ENCODE measurements around the gene ZFAND3.
"Not testable (repeated sequence)": the region's sequence is repeated elsewhere in the genome, so short reads cannot be mapped to it uniquely, and the experiment has no call there.

The ZFAND3 gene

DNA sequence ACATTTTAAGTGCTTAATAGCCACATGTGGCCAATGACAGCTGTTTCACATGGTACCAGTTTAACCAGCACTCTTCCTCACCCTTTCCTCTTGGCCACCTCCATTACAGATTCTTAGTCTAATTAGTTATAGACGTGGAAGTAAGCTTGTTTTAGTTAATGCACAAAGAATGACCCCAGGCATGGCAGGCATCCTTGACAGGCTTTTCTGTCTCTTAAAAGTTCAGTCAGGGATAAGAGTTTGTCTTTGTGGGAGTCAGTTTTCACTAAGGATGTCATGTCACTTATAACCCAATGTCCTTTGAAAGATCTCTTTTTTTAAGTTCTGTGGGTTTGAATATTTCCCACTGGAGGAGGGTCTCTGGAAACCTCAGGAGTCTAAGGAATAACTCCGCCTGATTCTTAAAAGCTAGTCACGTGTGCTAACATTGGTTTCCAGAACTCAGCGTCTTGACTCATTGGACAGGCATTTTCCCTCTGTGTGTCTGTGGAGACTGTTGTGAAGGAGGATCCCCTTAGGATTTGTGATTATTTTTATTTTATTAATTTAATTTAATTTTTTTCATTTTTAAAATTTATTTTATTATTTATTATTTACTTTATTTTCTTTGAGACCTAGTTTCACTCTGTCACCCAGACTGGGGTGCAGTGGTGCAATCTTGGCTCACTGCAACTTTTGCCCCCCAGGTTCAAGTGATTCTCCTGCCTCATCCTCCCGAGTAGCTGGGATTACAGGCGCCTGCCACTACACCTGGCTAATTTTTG lies 171.4 kb downstream of the ZFAND3 start:
- no peak for DNase-seq (ENCODE audit: low read depth in 2 of 3, low spot score in 1 of 3)

- no peak for DNase-seq (ENCODE audit: low read depth in 2 of 3, low spot score in 1 of 3)
Observed at GRCh38 chr6:37992749-37993148, 173.2 kb downstream of the ZFAND3 start.

DNA sequence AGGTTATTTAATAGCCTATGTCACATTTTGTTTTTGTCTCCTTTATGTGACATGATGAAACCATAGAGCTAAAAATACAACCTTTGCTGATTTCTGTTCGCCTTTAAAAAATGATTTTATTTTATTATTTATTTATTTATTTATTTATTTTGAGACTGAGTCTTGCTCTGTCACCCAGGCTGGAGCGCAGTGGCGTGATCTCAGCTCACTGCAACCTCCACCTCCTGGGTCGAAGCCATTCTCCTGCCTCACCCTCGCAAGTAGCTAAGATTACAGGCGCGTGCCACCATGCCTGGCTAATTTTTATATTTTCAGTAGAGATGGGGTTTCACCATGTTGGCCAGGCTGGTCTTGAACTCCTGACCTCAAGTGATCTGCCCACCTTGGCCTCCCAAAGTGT lies 173.7 kb downstream of the ZFAND3 start:
- DNase-seq (ENCODE audit: low read depth in 2 of 3, low spot score in 1 of 3): not testable (repeated sequence)

GRCh38 chr6:37993596-37993995 lies 174.1 kb downstream of the ZFAND3 start:
- DNase-seq (ENCODE audit: low read depth in 2 of 3, low spot score in 1 of 3): no peak

DNA sequence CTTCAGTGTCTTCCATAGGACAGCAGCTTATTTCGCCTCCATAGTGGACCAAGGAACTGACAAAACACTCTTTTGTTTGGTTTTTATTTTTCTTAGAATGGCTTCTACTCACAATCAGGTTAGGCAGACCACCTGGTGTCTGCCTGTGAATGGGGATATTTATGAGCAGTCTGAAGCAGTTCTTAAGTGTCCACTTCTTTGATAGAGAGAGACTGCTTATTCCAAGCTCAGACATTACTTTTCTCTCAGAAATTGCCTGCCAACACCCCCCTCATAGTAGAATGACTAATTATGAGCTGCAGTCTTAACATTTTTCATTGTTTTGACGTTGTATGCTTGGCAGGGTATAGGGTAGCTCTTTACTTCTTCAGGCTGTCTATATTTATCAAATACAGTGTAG lies 174.7 kb downstream of the ZFAND3 start:
- DNase-seq (ENCODE audit: low read depth in 2 of 3, low spot score in 1 of 3): no peak

DNA sequence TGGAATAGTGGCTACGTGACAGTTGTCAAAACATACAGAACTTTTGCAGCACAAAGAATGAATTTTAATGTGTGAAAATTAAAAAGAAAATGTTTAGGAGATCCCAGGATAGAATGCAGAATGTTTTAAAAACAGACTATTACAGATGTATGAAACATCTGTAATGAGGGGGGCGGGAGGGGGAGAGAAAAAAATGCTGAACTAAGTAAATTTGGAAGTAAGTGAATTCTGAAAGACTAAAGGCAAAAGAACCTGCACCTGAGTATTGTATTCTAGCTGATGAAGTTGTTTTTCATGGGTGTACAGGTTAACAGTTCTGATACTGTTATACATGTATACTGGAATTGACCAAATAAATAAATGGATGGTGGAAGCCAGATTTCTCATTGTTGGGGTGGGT lies 178.8 kb downstream of the ZFAND3 start:
- no peak for DNase-seq (ENCODE audit: low read depth in 2 of 3, low spot score in 1 of 3)

DNA sequence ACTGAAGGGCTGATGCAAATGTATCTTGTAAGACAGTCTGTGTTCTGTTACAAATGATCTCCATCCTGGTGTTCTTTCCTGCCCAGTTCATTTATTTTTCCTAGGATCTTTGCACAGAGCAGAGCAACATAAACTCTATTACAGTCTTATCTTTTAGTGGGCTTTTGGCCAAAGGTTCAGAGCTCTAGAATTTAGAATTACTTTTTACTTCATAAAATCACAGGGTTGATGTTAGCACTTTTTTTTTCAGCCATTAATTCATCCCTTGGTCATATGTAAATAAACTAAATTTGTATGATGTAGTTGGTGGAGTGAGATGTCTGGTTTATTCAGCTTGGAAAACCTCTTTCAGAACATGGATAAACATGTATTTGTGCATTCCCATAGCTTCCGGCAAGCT lies 181.9 kb downstream of the ZFAND3 start:
- DNase-seq (ENCODE audit: low read depth in 2 of 3, low spot score in 1 of 3): no peak

DNA sequence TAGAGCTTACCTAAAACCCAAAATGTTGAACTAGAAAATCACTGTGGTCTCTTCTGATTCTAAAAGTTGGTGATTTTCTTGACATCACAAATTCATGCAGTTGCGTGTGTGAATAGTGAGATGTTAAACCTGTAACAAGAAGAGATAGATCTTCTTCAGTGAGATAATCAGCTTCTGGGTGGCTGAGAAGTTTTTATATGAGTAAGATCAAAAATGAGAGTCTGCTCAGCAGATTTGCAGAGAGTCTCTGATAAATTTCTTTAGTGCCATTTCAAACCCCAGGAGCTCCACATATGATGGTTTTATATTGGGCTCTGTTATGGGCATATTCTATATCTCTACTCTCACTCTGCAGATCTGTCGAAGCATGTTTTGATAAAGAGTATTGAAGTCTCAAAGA lies 185.4 kb downstream of the ZFAND3 start:
- no peak for DNase-seq (ENCODE audit: low read depth in 2 of 3, low spot score in 1 of 3)

GRCh38 chr6:38011937-38012336 lies 192.4 kb downstream of the ZFAND3 start:
- no peak for DNase-seq (ENCODE audit: low read depth in 2 of 3, low spot score in 1 of 3)

- DNase-seq (ENCODE audit: low read depth in 2 of 3, low spot score in 1 of 3): no peak
Observed at GRCh38 chr6:38012573-38012972, 193.0 kb downstream of the ZFAND3 start.

DNA sequence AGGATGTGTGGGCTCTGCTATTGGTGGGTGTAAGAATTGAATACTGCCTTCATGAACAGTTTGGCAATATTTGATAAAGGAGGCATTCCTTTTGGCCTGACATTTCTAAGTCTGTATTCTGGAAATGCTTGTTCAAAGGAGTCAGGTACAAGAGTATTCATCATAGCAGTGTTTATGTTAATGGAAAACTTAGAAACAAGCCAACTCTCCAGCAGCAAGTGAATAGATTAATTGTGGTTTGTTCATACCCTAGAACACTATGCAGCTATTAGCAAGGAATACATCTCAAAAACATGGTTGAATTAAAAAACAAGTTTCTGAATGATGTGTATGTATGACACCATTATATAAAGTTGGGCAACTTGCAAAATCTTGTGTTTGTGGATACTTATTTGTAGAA lies 195.8 kb downstream of the ZFAND3 start:
- DNase-seq (ENCODE audit: low read depth in 2 of 3, low spot score in 1 of 3): no peak

DNA sequence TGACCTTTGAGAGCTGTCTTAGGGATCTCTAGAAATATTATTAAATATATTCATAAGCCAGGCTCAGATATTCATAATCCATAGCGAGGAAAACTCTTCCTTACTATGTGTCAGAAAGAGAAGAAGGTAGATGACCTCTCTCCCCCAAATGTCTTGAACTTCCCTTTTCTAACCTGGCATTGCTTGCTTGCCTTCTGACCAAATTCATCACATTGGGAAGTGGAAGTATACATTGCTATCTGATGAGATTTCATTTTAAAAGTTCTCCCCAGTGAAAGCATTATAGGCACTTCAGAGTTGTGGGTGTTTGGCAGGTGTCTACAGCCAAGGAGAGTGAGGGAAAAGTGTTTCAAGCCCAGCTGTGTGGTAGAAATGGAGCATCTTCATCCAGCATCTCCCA lies 197.3 kb downstream of the ZFAND3 start:
- no peak for DNase-seq (ENCODE audit: low read depth in 2 of 3, low spot score in 1 of 3)

DNA sequence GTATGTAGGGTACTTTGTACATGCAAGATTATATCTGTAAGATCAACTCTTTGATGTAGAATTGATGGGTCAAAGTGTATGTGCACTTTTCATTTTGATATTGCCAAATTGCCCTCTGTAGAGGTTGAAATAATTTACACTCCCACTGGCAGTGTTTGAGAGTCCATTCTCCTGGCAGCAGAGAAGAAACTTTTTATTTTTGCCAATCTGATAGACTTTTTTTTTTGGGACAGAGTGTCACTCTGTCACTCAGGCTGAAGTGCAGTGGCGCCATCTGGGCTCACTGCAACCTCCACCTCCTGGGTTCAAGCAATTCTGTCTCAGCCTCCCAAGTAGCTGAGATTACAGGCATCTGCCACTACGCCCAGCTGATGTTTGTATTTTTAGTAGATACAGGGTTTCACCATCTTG lies 199.2 kb downstream of the ZFAND3 start:
- DNase-seq (ENCODE audit: low read depth in 2 of 3, low spot score in 1 of 3): no peak

- no peak for DNase-seq (ENCODE audit: low read depth in 2 of 3, low spot score in 1 of 3)
Observed at GRCh38 chr6:38020593-38020992, 201.1 kb downstream of the ZFAND3 start.

GRCh38 chr6:38021029-38021428 lies 201.5 kb downstream of the ZFAND3 start:
- no peak for DNase-seq (ENCODE audit: low read depth in 2 of 3, low spot score in 1 of 3)

- no peak for DNase-seq (ENCODE audit: low read depth in 2 of 3, low spot score in 1 of 3)
Observed at GRCh38 chr6:38021571-38021970, 202.0 kb downstream of the ZFAND3 start.

DNA sequence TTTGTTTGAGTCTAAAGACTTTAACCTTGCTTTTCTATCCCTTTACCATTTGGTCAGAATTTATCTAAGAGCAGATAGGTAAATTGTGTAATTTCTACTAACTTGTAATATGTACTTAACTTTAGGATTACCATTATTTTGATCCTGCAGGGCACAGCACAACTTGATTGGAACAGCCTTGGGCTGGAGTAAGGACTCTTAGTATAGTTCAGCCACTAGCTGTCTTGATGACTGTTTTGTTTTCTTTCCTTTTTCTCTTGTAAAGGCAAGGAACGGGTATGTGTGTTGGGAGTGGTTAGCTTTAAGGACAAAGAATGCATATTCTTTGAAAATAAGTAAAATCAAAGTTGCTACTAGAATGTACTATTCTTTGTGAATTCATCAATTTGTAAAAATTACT lies 203.2 kb downstream of the ZFAND3 start:
- DNase-seq (ENCODE audit: low read depth in 2 of 3, low spot score in 1 of 3): no peak

- no peak for DNase-seq (ENCODE audit: low read depth in 2 of 3, low spot score in 1 of 3)
Observed at GRCh38 chr6:38024908-38025307, 205.4 kb downstream of the ZFAND3 start.

GRCh38 chr6:38025451-38025850 lies 205.9 kb downstream of the ZFAND3 start:
- no peak for DNase-seq (ENCODE audit: low read depth in 2 of 3, low spot score in 1 of 3)

- no peak for DNase-seq (ENCODE audit: low read depth in 2 of 3, low spot score in 1 of 3)
Observed at GRCh38 chr6:38027685-38028373, 208.3 kb downstream of the ZFAND3 start.

DNA sequence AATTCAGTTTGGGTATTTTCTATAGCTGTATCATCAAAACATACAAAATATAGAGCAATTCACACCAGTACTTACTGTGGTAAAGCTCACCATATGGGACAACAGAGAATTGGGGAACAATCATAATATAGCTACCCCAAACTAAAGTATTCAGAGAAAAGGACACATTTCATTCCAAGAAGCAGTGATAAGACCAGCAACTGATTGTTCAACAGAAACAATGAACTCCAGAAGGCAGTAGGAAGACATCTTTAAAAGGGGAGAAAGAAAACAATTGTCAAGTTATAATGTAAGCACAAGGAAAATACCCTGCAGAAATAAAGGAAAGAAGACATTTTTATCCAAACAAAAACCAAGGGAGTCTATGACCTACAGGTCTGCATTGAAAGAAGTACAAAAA lies 210.9 kb downstream of the ZFAND3 start:
- no peak for DNase-seq (ENCODE audit: low read depth in 2 of 3, low spot score in 1 of 3)

- DNase-seq (ENCODE audit: low read depth in 2 of 3, low spot score in 1 of 3): no peak
Observed at GRCh38 chr6:38032797-38033196, 213.3 kb downstream of the ZFAND3 start.

GRCh38 chr6:38033442-38033982 lies 214.0 kb downstream of the ZFAND3 start:
- DNase-seq (ENCODE audit: low read depth in 2 of 3, low spot score in 1 of 3): no peak
